ENCODE results near the gene OPTC. TPM values are rescaled to one million over a fixed set of nuclear protein-coding genes. Genes with fewer than 3 reads are reported as not detected.

OPTC gene
- total RNA-seq, 1 experiment from 2014 or later: not detected

DNA sequence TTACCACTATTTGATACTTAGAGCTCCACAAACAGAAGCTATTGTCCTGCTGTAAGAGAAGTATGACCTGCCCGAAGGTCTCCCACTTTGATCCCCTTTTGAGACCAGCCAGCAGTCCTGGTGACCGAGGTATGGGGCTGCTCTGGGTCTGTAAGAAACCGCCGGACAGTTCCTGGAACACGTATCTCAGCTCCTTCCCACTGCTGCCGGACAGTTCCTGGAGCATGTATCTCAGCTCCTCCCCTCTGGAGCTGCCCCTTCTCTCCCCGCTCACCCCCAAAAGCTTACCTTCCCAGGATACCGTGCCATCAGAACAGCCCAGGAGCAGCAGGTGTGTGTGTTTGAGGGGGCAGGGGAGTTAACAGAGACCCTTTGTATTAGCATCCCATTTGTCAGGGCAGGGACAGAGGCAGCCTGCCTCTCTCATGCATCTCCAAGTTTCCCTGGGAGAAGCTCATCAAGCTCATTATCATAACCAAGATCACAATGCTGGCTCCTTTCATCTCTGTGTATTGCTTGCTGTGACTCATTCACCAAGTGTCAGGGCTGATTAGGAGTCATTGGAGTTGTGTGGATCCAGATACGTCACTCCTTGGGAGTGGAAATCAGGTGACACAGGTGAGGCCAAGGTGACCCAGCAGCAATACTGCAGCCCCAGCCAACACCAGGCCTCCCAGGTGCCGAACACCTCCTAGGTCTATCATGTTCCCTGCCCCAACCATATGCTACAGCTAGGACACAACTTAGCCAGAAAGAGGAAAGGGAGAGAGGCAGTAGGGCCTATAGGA, 25.3 kb downstream of the OPTC start:
- no peaks in the 10 kb centered on the region for H3K9me3 ChIP-seq (ENCODE audit: control insufficient read depth in 1 of 2, insufficient read depth in 1 of 2, low read depth in 1 of 2, low read length in 2 of 2)
- ChIA-PET RAD21 (ENCODE audit: low non-redundant PET in 1 of 2, low total read pairs in 2 of 2, uncharacterized antibody in 2 of 2, unreplicated experiment in 2 of 2) (interaction anchor here in 1 of 2 experiments (1.4 kb wide), 1 partner anchor 182 kb away, joined by 3 read pairs; no protein-coding TSS in a partner anchor), CTCF (no interaction called here), POLR2A (no interaction called here)
- H3K4me3 ChIP-seq (replicated peaks in 1 of 2; ENCODE audit: low read depth in 1 of 2, low read length in 2 of 2): no peak overlapping the region
- 0 out of 2 replicates have a peak overlapping the region, but pooled peaks have one; percentile 5 for H3K4me2 ChIP-seq (ENCODE audit: low read length)
- TF ChIP-seq TCF7L2 (IDR thresholded peaks at IDR 0.05; ENCODE audit: borderline replicate concordance, extremely low read depth, insufficient read depth, insufficient read length) (peak; percentile 74), ZNF274 (IDR thresholded peaks at IDR 0.05; ENCODE audit: low read depth, low read length) (no peak)
- H3K27ac ChIP-seq (ENCODE audit: low read depth, low read length): no peak overlapping the region
- intact Hi-C loops (cut with micrococcal nuclease): no loop called here
- no peaks in the 10 kb centered on the region for H4K20me1 ChIP-seq (ENCODE audit: insufficient read depth)
- H3K9me2 ChIP-seq (ENCODE audit: insufficient read depth): no peaks in the 10 kb centered on the region
- no peak overlapping the region for H2AFZ ChIP-seq (ENCODE audit: low read depth, low read length, poor library complexity, severe bottlenecking)
- H3K27me3 ChIP-seq (ENCODE audit: insufficient read depth, low read length): no peaks in the 10 kb centered on the region
- no peak overlapping the region for H3K9ac ChIP-seq (ENCODE audit: low read length)
- no TSS peak for BruUV-seq (replicated peaks)
- ATAC-seq (peak; percentile 52), DNase-seq (ENCODE audit: low read depth, low spot score) (no peak)
- no peaks in the 10 kb centered on the region for H3K36me3 ChIP-seq (ENCODE audit: control insufficient read depth in 1 of 2, insufficient read depth in 2 of 2, low read length in 2 of 2)
- no peaks in the 10 kb centered on the region for H3K79me2 ChIP-seq (ENCODE audit: insufficient read depth, low read length)
- peaks cover 3 to 17% of the 10 kb centered on the region in 2 experiments for H3K4me1 ChIP-seq (ENCODE audit: control insufficient read depth in 1 of 2, insufficient read depth in 2 of 2, low read length in 2 of 2)

DNA sequence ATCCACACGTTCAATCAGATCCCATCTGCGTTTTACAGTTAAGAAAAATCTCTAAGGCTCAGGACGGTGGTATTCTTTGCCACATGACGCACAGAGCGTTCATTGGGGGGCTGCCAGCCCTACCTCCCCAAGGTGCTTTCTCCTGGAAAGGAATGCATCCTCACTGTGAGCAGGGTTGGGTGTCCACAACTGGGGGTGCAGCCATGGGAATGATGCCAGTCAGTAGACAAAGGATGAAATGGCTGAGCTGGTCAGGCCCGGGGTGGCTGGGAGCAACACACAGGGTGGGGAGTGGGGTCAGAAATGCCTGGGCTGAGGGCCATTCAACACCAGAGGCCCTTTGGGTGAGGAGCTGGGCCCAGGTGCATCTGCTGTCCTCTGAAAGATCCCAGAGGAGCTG, 25.9 kb downstream of the OPTC start:
- DNase-seq (ENCODE audit: low read depth, low spot score) (no peak), ATAC-seq (no peak)
- Histone ChIP-seq H2AFZ (ENCODE audit: low read depth, low read length, poor library complexity, severe bottlenecking) (no peak overlapping the region), H3K4me2 (ENCODE audit: low read length) (no peak overlapping the region), H3K9me3 (ENCODE audit: control insufficient read depth in 1 of 2, insufficient read depth in 1 of 2, low read depth in 1 of 2, low read length in 2 of 2) (no peaks in the 10 kb centered on the region), H3K79me2 (ENCODE audit: insufficient read depth, low read length) (no peaks in the 10 kb centered on the region), H3K4me1 (ENCODE audit: control insufficient read depth in 1 of 2, insufficient read depth in 2 of 2, low read length in 2 of 2) (peaks cover 0 to 13% of the 10 kb centered on the region in 2 experiments; a peak in 1 of 4 replicates), H3K27ac (ENCODE audit: low read depth, low read length) (no peak overlapping the region), H3K27me3 (ENCODE audit: insufficient read depth, low read length) (no peaks in the 10 kb centered on the region), H3K4me3 (replicated peaks in 1 of 2; ENCODE audit: low read depth in 1 of 2, low read length in 2 of 2) (no peak overlapping the region), H3K9ac (ENCODE audit: low read length) (no peak overlapping the region), H4K20me1 (ENCODE audit: insufficient read depth) (no peaks in the 10 kb centered on the region), H3K9me2 (ENCODE audit: insufficient read depth) (no peaks in the 10 kb centered on the region), H3K36me3 (ENCODE audit: control insufficient read depth in 1 of 2, insufficient read depth in 2 of 2, low read length in 2 of 2) (no peaks in the 10 kb centered on the region)
- ChIA-PET RAD21 (ENCODE audit: low non-redundant PET in 1 of 2, low total read pairs in 2 of 2, uncharacterized antibody in 2 of 2, unreplicated experiment in 2 of 2) (interaction anchor here in 1 of 2 experiments (1.4 kb wide), 1 partner anchor 182 kb away, joined by 3 read pairs; no protein-coding TSS in a partner anchor), POLR2A (no interaction called here), CTCF (interaction anchor here (1.7 kb wide), 1 partner anchor 15 kb away, joined by 4 read pairs; no protein-coding TSS in a partner anchor)
- BruUV-seq (replicated peaks): no TSS peak
- intact Hi-C loops (cut with micrococcal nuclease): no loop called here
- TF ChIP-seq ELF1 (IDR thresholded peaks at IDR 0.05; ENCODE audit: borderline replicate concordance, low read depth) (no peak), CEBPB (IDR thresholded peaks at IDR 0.05; ENCODE audit: low read depth) (no peak), EGR1 (IDR thresholded peaks at IDR 0.05; ENCODE audit: low read depth) (no peak), ZFX (IDR thresholded peaks at IDR 0.05) (no peak), SRF (IDR thresholded peaks at IDR 0.05; ENCODE audit: low read depth) (no peak), POLR2AphosphoS5 (IDR thresholded peaks at IDR 0.05; ENCODE audit: low read depth, low read length) (no peak), TCF7L2 (IDR thresholded peaks at IDR 0.05; ENCODE audit: borderline replicate concordance, extremely low read depth, insufficient read depth, insufficient read length) (no peak), EZH2phosphoT487 (IDR thresholded peaks at IDR 0.05; ENCODE audit: borderline replicate concordance) (no peak), RAD21 (IDR thresholded peaks at IDR 0.05; ENCODE audit: low read depth) (no peak), SP1 (IDR thresholded peaks at IDR 0.05; ENCODE audit: low read depth) (no peak), YY1 (IDR thresholded peaks at IDR 0.05; ENCODE audit: extremely low read depth, insufficient replicate concordance, low read depth, low read length) (no peak)
- TF ChIP-seq, protein P1, sequence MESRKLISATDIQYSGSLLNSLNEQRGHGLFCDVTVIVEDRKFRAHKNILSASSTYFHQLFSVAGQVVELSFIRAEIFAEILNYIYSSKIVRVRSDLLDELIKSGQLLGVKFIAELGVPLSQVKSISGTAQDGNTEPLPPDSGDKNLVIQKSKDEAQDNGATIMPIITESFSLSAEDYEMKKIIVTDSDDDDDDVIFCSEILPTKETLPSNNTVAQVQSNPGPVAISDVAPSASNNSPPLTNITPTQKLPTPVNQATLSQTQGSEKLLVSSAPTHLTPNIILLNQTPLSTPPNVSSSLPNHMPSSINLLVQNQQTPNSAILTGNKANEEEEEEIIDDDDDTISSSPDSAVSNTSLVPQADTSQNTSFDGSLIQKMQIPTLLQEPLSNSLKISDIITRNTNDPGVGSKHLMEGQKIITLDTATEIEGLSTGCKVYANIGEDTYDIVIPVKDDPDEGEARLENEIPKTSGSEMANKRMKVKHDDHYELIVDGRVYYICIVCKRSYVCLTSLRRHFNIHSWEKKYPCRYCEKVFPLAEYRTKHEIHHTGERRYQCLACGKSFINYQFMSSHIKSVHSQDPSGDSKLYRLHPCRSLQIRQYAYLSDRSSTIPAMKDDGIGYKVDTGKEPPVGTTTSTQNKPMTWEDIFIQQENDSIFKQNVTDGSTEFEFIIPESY (IDR thresholded peaks at IDR 0.05; ENCODE audit: extremely low read depth, insufficient replicate concordance, low read length): no peak
- TF ChIP-seq, protein P2, sequence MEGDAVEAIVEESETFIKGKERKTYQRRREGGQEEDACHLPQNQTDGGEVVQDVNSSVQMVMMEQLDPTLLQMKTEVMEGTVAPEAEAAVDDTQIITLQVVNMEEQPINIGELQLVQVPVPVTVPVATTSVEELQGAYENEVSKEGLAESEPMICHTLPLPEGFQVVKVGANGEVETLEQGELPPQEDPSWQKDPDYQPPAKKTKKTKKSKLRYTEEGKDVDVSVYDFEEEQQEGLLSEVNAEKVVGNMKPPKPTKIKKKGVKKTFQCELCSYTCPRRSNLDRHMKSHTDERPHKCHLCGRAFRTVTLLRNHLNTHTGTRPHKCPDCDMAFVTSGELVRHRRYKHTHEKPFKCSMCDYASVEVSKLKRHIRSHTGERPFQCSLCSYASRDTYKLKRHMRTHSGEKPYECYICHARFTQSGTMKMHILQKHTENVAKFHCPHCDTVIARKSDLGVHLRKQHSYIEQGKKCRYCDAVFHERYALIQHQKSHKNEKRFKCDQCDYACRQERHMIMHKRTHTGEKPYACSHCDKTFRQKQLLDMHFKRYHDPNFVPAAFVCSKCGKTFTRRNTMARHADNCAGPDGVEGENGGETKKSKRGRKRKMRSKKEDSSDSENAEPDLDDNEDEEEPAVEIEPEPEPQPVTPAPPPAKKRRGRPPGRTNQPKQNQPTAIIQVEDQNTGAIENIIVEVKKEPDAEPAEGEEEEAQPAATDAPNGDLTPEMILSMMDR (IDR thresholded peaks at IDR 0.05 in 2 of 3, conservative IDR thresholded peaks at IDR 0.05 in 1 of 3; ENCODE audit: borderline replicate concordance in 1 of 3, insufficient read depth in 1 of 3, low read depth in 2 of 3, low read length in 2 of 3): no peak
- TF ChIP-seq, protein P3, sequence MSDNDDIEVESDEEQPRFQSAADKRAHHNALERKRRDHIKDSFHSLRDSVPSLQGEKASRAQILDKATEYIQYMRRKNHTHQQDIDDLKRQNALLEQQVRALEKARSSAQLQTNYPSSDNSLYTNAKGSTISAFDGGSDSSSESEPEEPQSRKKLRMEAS (IDR thresholded peaks at IDR 0.05): no peak
